Measurements from ENCODE around the gene UBR4. TPM values are rescaled to one million over a fixed set of nuclear protein-coding genes. Genes with fewer than 3 reads are reported as not detected.

Gene UBR4
- total and polyA plus RNA-seq, 2 of the 8 experiments (the other 6 are each of a cell fraction or from before 2014, with no cell fraction given), result 139 to 152 TPM

GRCh38 chr1:19166066-19166465 lies 44.0 kb downstream of the UBR4 start (continued):
- TF ChIP-seq CHD7 (IDR thresholded peaks at IDR 0.05; ENCODE audit: insufficient replicate concordance, low read length) (no peak), EP300 (IDR thresholded peaks at IDR 0.05; ENCODE audit: borderline replicate concordance in 1 of 2, low read depth in 2 of 2, low read length in 2 of 2) (no peak), TCF12 (IDR thresholded peaks at IDR 0.05; ENCODE audit: low read depth, low read length) (no peak), KDM5A (IDR thresholded peaks at IDR 0.05; ENCODE audit: low read length) (no peak), TEAD4 (IDR thresholded peaks at IDR 0.05; ENCODE audit: low read depth, low read length) (no peak), CREB1 (IDR thresholded peaks at IDR 0.05) (no peak), POLR2AphosphoS5 (IDR thresholded peaks at IDR 0.05; ENCODE audit: low read depth, low read length) (no peak), RAD21 (IDR thresholded peaks at IDR 0.05 in 1 of 2, conservative IDR thresholded peaks at IDR 0.05 in 1 of 2; ENCODE audit: low read depth in 2 of 2, low read length in 2 of 2) (no peak), SIX5 (IDR thresholded peaks at IDR 0.05; ENCODE audit: low read depth, low read length) (no peak)
